Activated T-cell treated with anti-CD3 and anti-CD28 coated beads, Interleukin-2, amount 50 U/mL, for 24 hours (primary cell): ENCODE measurements around the gene TSPAN31.
A peak's percentile ranks its signal among the peaks of the same experiment; 100 is the strongest.

Experiments used
- DNase-seq: peaks from one replicate; pipeline ENCODE4 v3.0.0-alpha.2; 2020
- H3K27ac Mint-ChIP-seq: 2 replicates; pipeline ENCODE4 v1.8.0; 2020; ENCODE audit warnings: mild to moderate bottlenecking, mixed read lengths
- H3K27me3 Mint-ChIP-seq: 2 replicates; pipeline ENCODE4 v1.8.0; 2020; ENCODE audit warnings: mixed read lengths
- H3K36me3 Mint-ChIP-seq: 2 replicates; pipeline ENCODE4 v1.8.0; 2020; ENCODE audit warnings: low read depth, mixed read lengths
- H3K4me1 Mint-ChIP-seq: 2 replicates; pipeline ENCODE4 v1.8.0; 2020; ENCODE audit warnings: low read depth, mixed read lengths
- H3K4me3 Mint-ChIP-seq: 2 replicates; pipeline ENCODE4 v1.8.0; 2020; ENCODE audit warnings: mild to moderate bottlenecking, moderate library complexity, mixed read lengths
- H3K9me3 Mint-ChIP-seq: 2 replicates; pipeline ENCODE4 v1.8.0; 2020; ENCODE audit warnings: mixed read lengths

The TSPAN31 gene

GRCh38 chr12:57737467-57738460 lies 7.1 kb upstream of the TSPAN31 start:
- no peak overlapping the region for H3K4me3 Mint-ChIP-seq
- DNase-seq = no peak
- H3K27ac Mint-ChIP-seq = no peak overlapping the region
- peaks cover 64% of the 10 kb centered on the region for H3K36me3 Mint-ChIP-seq
- peaks cover 38% of the 10 kb centered on the region for H3K4me1 Mint-ChIP-seq
- no peaks in the 10 kb centered on the region for H3K9me3 Mint-ChIP-seq
- H3K27me3 Mint-ChIP-seq = no peaks in the 10 kb centered on the region

DNA sequence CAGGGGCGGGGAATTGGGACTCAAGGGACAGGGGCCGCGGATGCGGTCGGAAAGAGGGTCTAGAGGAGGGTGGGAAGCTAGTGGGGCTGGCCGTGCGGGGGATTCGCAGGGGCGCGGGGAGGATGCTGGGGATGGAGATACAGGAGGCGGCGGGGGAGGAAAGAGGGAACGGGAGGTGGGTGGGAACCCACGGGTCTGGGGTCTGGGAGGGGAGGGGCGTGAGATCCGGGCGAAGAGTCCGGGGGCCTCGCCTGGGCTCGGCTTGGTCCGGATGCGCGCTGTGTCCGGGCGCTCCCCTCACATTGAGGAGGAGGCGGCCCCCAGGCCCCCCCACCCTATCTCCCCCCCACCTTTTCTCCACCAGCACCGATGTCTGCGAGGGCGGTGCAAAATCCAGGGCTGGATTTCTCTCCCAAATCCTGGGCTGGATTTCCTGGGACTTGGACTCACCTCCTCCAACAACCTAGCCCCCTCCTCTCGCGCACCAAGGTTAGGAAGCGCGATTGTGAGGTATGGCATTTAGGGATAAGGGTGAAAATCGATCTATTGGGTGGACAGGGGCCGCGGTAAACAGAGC lies 6.1 kb upstream of the TSPAN31 start, which contains the start of gene AGAP2:
AGAP2 (minus strand) TSS at position 82 of the 577 bp plus-strand sequence. CDS start 496 bp downstream, outside the sequence.
- peak within 1 kb of the TSS; percentile 53 for H3K4me3 Mint-ChIP-seq
- DNase-seq = no peak
- H3K27me3 Mint-ChIP-seq = no peaks in the 10 kb centered on the region
- peaks cover 45% of the 10 kb centered on the region for H3K4me1 Mint-ChIP-seq
- H3K9me3 Mint-ChIP-seq = no peaks in the 10 kb centered on the region
- peak within 1 kb of the TSS; percentile 83 for H3K27ac Mint-ChIP-seq
- H3K36me3 Mint-ChIP-seq = peaks cover 54% of the 10 kb centered on the region

- Mint-ChIP-seq H3K27me3 (no peaks in the 10 kb centered on the region), H3K4me3 (peak overlapping the region; percentile 53), H3K36me3 (peaks cover 48% of the 10 kb centered on the region), H3K9me3 (no peaks in the 10 kb centered on the region), H3K4me1 (peaks cover 51% of the 10 kb centered on the region), H3K27ac (peak overlapping the region; percentile 83)
- DNase-seq = no peak
These were observed 5.5 kb upstream of the TSPAN31 start for GRCh38 chr12:57739387-57739786.

- Mint-ChIP-seq H3K27ac (peak overlapping the region; percentile 83), H3K36me3 (peaks cover 45% of the 10 kb centered on the region), H3K27me3 (no peaks in the 10 kb centered on the region)
These were observed 4.8 kb upstream of the TSPAN31 start for GRCh38 chr12:57739914-57740538.

DNA sequence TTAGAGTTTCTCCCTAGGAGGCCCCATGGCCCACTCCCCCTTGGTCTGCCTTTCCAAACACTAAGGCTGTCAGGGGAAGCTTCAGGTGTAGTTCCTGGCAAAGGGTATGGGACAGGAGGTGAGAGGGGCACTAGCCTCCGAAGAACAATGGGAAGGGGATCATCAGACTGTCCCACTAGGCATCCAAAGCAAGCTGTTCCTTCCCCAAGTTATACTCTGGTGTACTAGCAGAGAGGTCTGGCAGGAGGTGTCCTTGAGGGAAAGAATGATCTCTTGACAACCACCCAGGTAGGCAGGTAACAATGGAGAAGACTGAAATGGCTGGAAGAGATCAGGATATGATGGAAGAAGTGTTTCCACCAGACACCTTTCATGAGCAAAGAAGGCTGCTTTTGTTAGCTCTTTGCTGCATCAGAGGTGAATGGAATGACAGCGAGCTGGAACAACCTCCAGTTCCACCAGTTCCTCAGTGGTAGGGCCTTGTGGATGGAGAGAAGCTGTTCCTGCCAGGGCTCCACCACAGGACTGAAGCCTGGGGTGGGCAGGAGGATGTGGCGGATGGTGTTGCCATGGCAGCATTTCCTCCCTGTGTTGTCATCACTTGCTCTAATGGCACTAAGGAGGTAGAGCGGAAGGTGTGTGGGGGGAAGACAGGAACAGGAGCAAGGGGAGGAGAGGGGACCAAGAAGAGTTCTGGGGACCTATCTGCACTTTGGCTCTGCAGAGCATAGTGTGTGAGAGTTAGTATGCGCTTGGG lies 4.0 kb upstream of the TSPAN31 start:
- no peaks in the 10 kb centered on the region for H3K27me3 Mint-ChIP-seq

More at GRCh38 chr12:57739914-57740538, 4.8 kb upstream of the TSPAN31 start:
- no peak for DNase-seq
- Mint-ChIP-seq H3K4me1 (peaks cover 56% of the 10 kb centered on the region), H3K9me3 (no peaks in the 10 kb centered on the region), H3K4me3 (peak overlapping the region; percentile 94)

DNA sequence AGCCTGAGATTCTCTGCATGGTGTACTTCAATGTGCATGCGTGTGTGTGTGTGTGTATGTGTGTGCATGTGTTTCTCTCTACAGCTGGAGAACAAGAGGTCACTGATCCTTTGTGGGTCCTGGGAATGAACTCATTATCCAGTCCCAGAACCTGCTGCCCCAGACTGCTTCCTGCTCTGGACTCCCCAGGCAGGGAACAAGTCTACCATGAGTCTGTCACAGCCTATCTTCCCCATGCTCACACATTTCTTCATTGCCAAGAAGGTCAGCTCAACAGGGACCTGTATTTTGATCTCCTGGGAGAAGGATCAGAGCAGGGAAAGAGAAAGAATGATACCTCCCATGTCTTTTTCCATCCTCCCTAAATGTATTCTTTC lies 3.4 kb upstream of the TSPAN31 start:
- Mint-ChIP-seq H3K9me3 (no peaks in the 10 kb centered on the region), H3K4me1 (peaks cover 68% of the 10 kb centered on the region), H3K27me3 (no peaks in the 10 kb centered on the region), H3K36me3 (peaks cover 50% of the 10 kb centered on the region), H3K4me3 (peak overlapping the region; percentile 94), H3K27ac (peak overlapping the region; percentile 96)
- no peak for DNase-seq

More for the DNA sequence above, 4.0 kb upstream of the TSPAN31 start:
- Mint-ChIP-seq H3K27ac (peak overlapping the region; percentile 96), H3K9me3 (no peaks in the 10 kb centered on the region), H3K4me3 (peak overlapping the region; percentile 94), H3K4me1 (peaks cover 64% of the 10 kb centered on the region), H3K36me3 (peaks cover 47% of the 10 kb centered on the region)
- peak; percentile 77 for DNase-seq

- H3K27me3 Mint-ChIP-seq = no peaks in the 10 kb centered on the region
- H3K4me3 Mint-ChIP-seq = peak overlapping the region; percentile 94
- peak; percentile 81 for DNase-seq
- H3K36me3 Mint-ChIP-seq = peaks cover 50% of the 10 kb centered on the region
- no peaks in the 10 kb centered on the region for H3K9me3 Mint-ChIP-seq
- H3K27ac Mint-ChIP-seq = peak overlapping the region; percentile 96
- H3K4me1 Mint-ChIP-seq = peaks cover 67% of the 10 kb centered on the region
These were observed 2.7 kb upstream of the TSPAN31 start for GRCh38 chr12:57741844-57742738.

GRCh38 chr12:57743769-57744168 lies 1.1 kb upstream of the TSPAN31 start:
- H3K4me3 Mint-ChIP-seq = peak overlapping the region; percentile 93

DNA sequence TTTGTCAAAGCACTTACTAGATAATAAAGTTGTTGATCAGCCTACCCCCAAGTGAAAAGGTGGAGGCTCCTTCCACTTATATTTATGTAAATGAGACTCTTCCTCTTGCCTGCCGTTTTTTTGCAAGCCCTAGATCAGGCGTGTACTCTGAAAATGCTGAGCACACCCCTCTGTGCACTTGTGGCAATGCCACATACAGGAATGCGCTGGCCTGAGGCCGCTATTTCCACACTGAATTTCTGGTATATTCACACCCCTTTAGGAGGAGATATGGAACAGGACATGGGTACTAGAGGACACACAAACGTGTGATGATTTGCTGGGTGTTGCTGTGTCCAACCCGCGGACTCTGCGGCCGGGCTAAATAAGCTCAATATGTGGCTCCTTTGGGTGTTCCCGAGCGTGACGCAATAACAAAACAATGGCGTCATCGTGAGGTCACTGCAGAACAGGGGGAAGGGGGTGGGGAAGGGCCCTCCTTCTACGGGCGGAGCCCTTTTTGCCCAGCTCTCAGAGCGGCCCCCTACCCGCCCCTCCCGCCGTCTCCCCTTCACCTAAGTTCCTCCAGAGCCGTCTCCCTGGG lies 554 bp upstream of the TSPAN31 start:
- Mint-ChIP-seq H3K4me3 (peak overlapping the region; percentile 93), H3K4me1 (peaks cover 71% of the 10 kb centered on the region), H3K27ac (peak overlapping the region; percentile 96), H3K36me3 (peaks cover 65% of the 10 kb centered on the region), H3K9me3 (no peaks in the 10 kb centered on the region), H3K27me3 (no peaks in the 10 kb centered on the region)
- peak; percentile 88 for DNase-seq

More at GRCh38 chr12:57743769-57744168, 1.1 kb upstream of the TSPAN31 start:
- H3K27ac Mint-ChIP-seq = peak overlapping the region; percentile 96
- DNase-seq = no peak
- peaks cover 64% of the 10 kb centered on the region for H3K36me3 Mint-ChIP-seq
- no peaks in the 10 kb centered on the region for H3K27me3 Mint-ChIP-seq
- peaks cover 71% of the 10 kb centered on the region for H3K4me1 Mint-ChIP-seq
- no peaks in the 10 kb centered on the region for H3K9me3 Mint-ChIP-seq

DNA sequence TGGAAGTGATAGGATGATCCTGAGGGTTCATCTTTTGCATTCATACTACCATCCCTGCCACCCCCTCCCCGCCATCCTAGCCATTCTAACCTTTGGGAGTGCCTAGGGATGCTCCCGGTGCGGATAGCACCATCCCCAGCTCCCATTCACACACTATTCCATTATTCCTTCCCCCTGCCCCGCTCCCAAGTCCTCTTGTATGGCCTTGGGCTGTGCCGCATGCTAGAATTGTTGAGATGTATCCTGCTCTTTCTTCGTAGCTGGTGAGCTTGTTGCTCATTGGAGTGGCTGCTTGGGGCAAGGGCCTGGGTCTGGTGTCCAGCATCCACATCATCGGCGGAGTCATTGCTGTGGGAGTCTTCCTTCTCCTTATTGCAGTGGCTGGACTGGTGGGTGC lies 644 bp downstream of the TSPAN31 start:
- peak; percentile 47 for DNase-seq
- H3K4me1 Mint-ChIP-seq = peaks cover 66% of the 10 kb centered on the region

GRCh38 chr12:57746025-57746424 lies 1.2 kb downstream of the TSPAN31 start:
- no peak for DNase-seq
- peak overlapping the region; percentile 93 for H3K4me3 Mint-ChIP-seq
- H3K4me1 Mint-ChIP-seq = peaks cover 66% of the 10 kb centered on the region
- no peaks in the 10 kb centered on the region for H3K9me3 Mint-ChIP-seq
- H3K27me3 Mint-ChIP-seq = no peaks in the 10 kb centered on the region
- peaks cover 69% of the 10 kb centered on the region for H3K36me3 Mint-ChIP-seq
- peak overlapping the region; percentile 96 for H3K27ac Mint-ChIP-seq

More for the DNA sequence above, 644 bp downstream of the TSPAN31 start:
- Mint-ChIP-seq H3K27ac (peak overlapping the region; percentile 96), H3K9me3 (no peaks in the 10 kb centered on the region), H3K36me3 (peaks cover 67% of the 10 kb centered on the region), H3K27me3 (no peaks in the 10 kb centered on the region), H3K4me3 (peak overlapping the region; percentile 93)

- peaks cover 72% of the 10 kb centered on the region for H3K36me3 Mint-ChIP-seq
These were observed 4.2 kb downstream of the TSPAN31 start for GRCh38 chr12:57749061-57749460.

More at GRCh38 chr12:57749061-57749460, 4.2 kb downstream of the TSPAN31 start:
- Mint-ChIP-seq H3K27me3 (no peaks in the 10 kb centered on the region), H3K27ac (peak overlapping the region; percentile 85), H3K4me1 (peaks cover 66% of the 10 kb centered on the region), H3K9me3 (no peaks in the 10 kb centered on the region), H3K4me3 (peak overlapping the region; percentile 14)
- DNase-seq = no peak
